Pancreas (tissue), 10 donors: ENCODE measurements around the gene SPATS2L. TPM values are rescaled to one million over a fixed set of nuclear protein-coding genes. Genes with fewer than 3 reads are reported as not detected.
A peak's percentile ranks its signal among the peaks of the same experiment; 100 is the strongest.

Experiments
- ATAC-seq, 4 donors: fragments of 200-7000 bp; cut with Tn5 transposase; one replicate each; pipeline versions ENCODE4 v1.8.0 to v1.9.1; 2020; ENCODE audit warnings: mild to moderate bottlenecking in 4 of 4, moderate library complexity in 4 of 4
- DNase-seq, 6 donors: peaks; one replicate each; pipeline ENCODE4 v3.0.0-alpha.2; 2020
- FAIRE-seq: peaks from 2 replicates; lab custom pipeline; 2012; peaks lifted over from hg19 to GRCh38; lab: Jason Lieb, UNC
- H3K27ac ChIP-seq, 4 donors: fragments of 200-600 bp; sonication (generic); 1 replicate in 3 of 4; 2 replicates in 1 of 4; pipeline versions ENCODE4 v1.5.0 to v1.8.0; 2020
- H3K27me3 ChIP-seq, 4 donors: fragments of 200-600 bp; one replicate each; pipeline ENCODE4 v1.8.0; 2021
- H3K36me3 ChIP-seq, 3 donors: fragments of 200-600 bp; sonication (generic) in 1 of 3; one replicate each; pipeline versions ENCODE4 v1.5.0 to v1.8.0; 2020 to 2021
- H3K4me1 ChIP-seq, 3 donors: fragments of 200-600 bp; one replicate each; pipeline ENCODE4 v1.8.0; 2021
- H3K4me3 ChIP-seq, 4 donors: fragments of 200-600 bp; sonication (generic) in 2 of 4; one replicate each; pipeline versions ENCODE4 v1.5.0 to v1.8.0; 2020 to 2021
- H3K9me3 ChIP-seq, 4 donors: fragments of 200-600 bp; one replicate each; pipeline ENCODE4 v1.8.0; 2021
- CTCF ChIP-seq, 4 donors: fragments of 200-600 bp; sonication (generic) in 3 of 4; IDR thresholded peaks; one replicate each; pipeline versions ENCODE4 v1.5.0 to v1.8.0; 2021; ENCODE audit warnings: antibody characterized with exemption in 4 of 4
- WGBS, 2 donors: extraction: QIAGEN DNeasy Blood & Tissue Kit; methylation state at CpG; one replicate each; pipeline ENCODE4 v1.1.7; 2013; 5-methylcytosine and 5-hydroxymethylcytosine counted together
- intact Hi-C, 3 donors: fragments of 100-400 bp; cut with DNase I; formaldehyde crosslinking; loops; one replicate each; pipeline versions ENCODE4 v1.11.1 to v1.14.2; 2022
- polyA plus RNA-seq, 2 donors: library from polyadenylated mRNA; stranded (reverse); fragments of 200-250 nt; gene quantifications; one replicate each; pipeline ENCODE4 v1.2.3, GENCODE V29; 2013
- total RNA-seq, 6 donors: library from RNA; stranded (reverse); fragmentation: NEBNext Ultra II Directional in 4 of 6; extraction: Animal tissue kit (Norgen Biotek cat#: 25700) in 4 of 6; gene quantifications; one replicate each; pipeline versions ENCODE4 v1.2.1 to v1.2.4, GENCODE V29; 2021 to 2023
- donor health status: healthy with polysubstance abuse.
- donor health status: DM: no; HTN: no; CAD: no; lungs with moderate emphysema.
- donor health status: DM: no; HTN: no; CAD: no.
- donor health status: control.
- donor health status: control.
- donor health status: Bipolar disorder and iron deficiency.
- donor health status: DM: yes; HTN: yes; CAD: no.
- donor health status: DM: no; HTN: no; CAD: no.
- donor health status: DM: no; HTN: no; CAD: no.
- donor health status: DM: yes; HTN: yes; CAD: no.

SPATS2L gene
- total and polyA plus RNA-seq, 8 donors, result 28.8 to 87.0 (median 40.8) TPM

DNA sequence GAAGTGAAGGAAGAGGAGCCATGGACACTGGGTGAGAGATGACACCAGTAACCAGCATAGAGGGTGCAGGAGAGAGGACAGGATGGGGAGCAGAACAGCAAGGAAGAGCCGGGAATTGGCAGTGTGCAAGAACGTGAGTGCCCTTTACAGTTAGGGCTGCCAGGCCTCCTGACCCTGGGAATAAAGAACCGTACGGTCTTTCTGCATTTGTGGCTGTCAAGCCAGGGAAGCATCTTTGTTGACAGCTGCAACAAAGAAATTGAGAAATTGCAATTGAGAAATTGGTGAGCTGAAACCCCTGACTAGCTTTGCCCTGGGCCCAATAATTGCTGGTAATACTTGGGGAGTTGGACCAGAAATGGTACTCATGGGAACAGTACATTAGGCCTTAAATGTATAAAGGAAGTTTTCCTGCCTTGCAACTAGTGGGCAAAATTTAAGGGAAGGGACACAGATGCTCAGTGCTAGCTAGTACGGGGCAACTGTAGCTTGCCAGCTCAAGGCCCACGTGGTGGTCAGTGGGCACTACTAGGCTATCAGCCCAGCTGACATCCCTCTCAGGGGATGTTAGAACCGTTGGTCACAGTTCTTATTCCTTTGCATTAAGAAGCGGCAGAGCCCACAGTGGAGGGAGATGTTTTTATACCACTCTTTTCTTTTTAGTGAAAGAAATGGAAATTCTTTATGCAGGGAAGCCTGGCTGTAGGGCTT is 146.8 kb downstream of the SPATS2L start:
- FAIRE-seq, result no peak
- H3K27me3 ChIP-seq, result no peaks in the 10 kb centered on the region
- no peak for DNase-seq
- 87 to 90% methylated on average over 8 of the region's 8 CpGs for WGBS, 2 donors
- no peak overlapping the region for H3K4me3 ChIP-seq
- no peaks in the 10 kb centered on the region for H3K4me1 ChIP-seq
- peaks cover 0 to 7% (median 0%) of the 10 kb centered on the region in 3 donors for H3K36me3 ChIP-seq
- ATAC-seq, result no peak
- intact Hi-C loops, result no loop called here
- no peaks in the 10 kb centered on the region for H3K9me3 ChIP-seq
- H3K27ac ChIP-seq, result no peak overlapping the region
- no peak for TF ChIP-seq CTCF (IDR thresholded peaks at IDR 0.05)

- intact Hi-C loops, result no loop called here
- TF ChIP-seq CTCF (IDR thresholded peaks at IDR 0.05), result no peak
- Histone ChIP-seq H3K9me3 (no peaks in the 10 kb centered on the region), H3K4me3 (no peak overlapping the region), H3K27ac (no peak overlapping the region), H3K27me3 (no peaks in the 10 kb centered on the region), H3K4me1 (no peaks in the 10 kb centered on the region), H3K36me3 (peaks cover 0 to 7% (median 0%) of the 10 kb centered on the region in 3 donors)
- DNase-seq (no peak), ATAC-seq (no peak), FAIRE-seq (no peak)
- WGBS, 2 donors, result 72 to 85% methylated on average over 5 of the region's 5 CpGs
Observed at GRCh38 chr2:200453853-200454534, 147.5 kb downstream of the SPATS2L start.

DNA sequence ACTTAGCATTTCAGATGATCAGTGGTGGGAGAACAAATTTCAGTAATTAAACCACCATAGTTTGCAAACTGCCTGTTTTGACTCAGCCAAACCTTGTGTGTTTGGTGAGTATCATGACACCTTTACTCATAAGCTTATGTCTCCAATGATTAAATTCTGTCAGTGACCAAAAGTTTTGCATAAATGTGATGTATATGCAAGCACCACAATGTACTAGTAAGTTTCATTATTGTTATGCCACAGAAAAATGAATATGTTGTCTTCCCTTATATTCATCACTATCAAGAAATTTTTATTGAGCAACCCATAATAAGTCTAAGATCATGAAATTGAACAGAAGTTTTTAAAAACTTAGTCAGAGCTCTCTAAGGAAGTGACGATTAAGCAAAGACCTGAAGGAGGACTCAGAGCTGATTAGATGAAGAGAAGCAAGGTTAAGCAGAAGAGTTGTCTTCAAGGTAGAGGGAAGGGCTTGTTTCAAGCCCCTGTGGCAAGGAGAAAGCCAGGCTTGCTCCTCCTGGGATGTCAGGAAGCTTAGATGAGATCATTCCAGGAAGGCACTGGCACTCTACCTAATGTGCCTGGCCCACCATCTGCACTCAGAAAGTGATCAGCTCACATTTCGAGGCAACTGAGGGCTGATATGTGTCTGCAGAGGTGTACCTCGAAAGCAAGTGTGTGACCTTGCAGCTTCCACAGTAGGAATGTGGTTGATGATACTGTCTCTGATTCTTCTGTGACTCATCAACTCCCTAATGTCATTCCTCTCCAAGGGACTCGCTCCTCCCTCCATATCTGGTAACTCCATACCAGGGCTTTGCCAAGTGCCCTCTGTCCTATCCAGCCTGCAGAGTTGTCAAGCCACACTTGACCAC is 148.7 kb downstream of the SPATS2L start:
- no peaks in the 10 kb centered on the region for H3K9me3 ChIP-seq
- H3K36me3 ChIP-seq, result peaks cover 0 to 11% (median 0%) of the 10 kb centered on the region in 3 donors
- no peak overlapping the region for H3K27ac ChIP-seq
- FAIRE-seq (no peak), ATAC-seq (peak in 1 of 4 donors; percentile 41), DNase-seq (no peak)
- intact Hi-C loops, result no loop called here
- TF ChIP-seq CTCF (IDR thresholded peaks at IDR 0.05), result no peak
- WGBS, 2 donors, result 81 to 94% methylated on average over 4 of the region's 4 CpGs
- no peaks in the 10 kb centered on the region for H3K27me3 ChIP-seq
- H3K4me1 ChIP-seq, result no peaks in the 10 kb centered on the region
- no peak overlapping the region for H3K4me3 ChIP-seq

- Histone ChIP-seq H3K36me3 (peaks cover 0 to 8% (median 0%) of the 10 kb centered on the region in 3 donors), H3K4me3 (no peak overlapping the region), H3K4me1 (no peaks in the 10 kb centered on the region), H3K9me3 (no peaks in the 10 kb centered on the region), H3K27ac (no peak overlapping the region), H3K27me3 (no peaks in the 10 kb centered on the region)
- DNase-seq (no peak), ATAC-seq (peak in 1 of 4 donors; percentile 22), FAIRE-seq (no peak)
- TF ChIP-seq CTCF (IDR thresholded peaks at IDR 0.05), result no peak
- WGBS, 2 donors, result 72 to 77% methylated on average over 4 of the region's 4 CpGs
- intact Hi-C loops, result no loop called here
Observed at GRCh38 chr2:200455958-200456421, 149.5 kb downstream of the SPATS2L start.
